Trophoblast cell (in vitro differentiated cells and primary cell): ENCODE data around the gene GRB10.

ENCODE experiments used
- DNase-seq, 2 donors: peaks; one replicate each; pipeline ENCODE4 v3.0.0-alpha.2; 2016
- H2AFZ ChIP-seq: 2 replicates; pipeline ENCODE4 v1.6.1; 2013; ENCODE audit warnings: low read length, moderate library complexity, mild to moderate bottlenecking; ENCODE audit not compliant: insufficient read depth, poor library complexity
- H2AK5ac ChIP-seq: 2 replicates; pipeline ENCODE4 v1.6.1; 2013; ENCODE audit warnings: mild to moderate bottlenecking, low read length
- H2BK120ac ChIP-seq: 2 replicates; pipeline ENCODE4 v1.6.1; 2013; ENCODE audit warnings: low read length, mild to moderate bottlenecking, moderate library complexity; ENCODE audit not compliant: insufficient read depth, poor library complexity
- H2BK12ac ChIP-seq: 2 replicates; pipeline ENCODE4 v1.6.1; 2013; ENCODE audit warnings: mild to moderate bottlenecking, low read length, moderate library complexity
- H2BK5ac ChIP-seq: 2 replicates; pipeline ENCODE4 v1.6.1; 2013; ENCODE audit warnings: low read length, low read depth, moderate library complexity, mild to moderate bottlenecking; ENCODE audit not compliant: poor library complexity
- H3K14ac ChIP-seq: 2 replicates; pipeline ENCODE4 v1.6.1; 2013; ENCODE audit warnings: mild to moderate bottlenecking, low read length
- H3K18ac ChIP-seq: 2 replicates; pipeline ENCODE4 v1.6.1; 2013; ENCODE audit warnings: mild to moderate bottlenecking, low read length
- H3K23ac ChIP-seq: 2 replicates; pipeline ENCODE4 v1.6.1; 2013; ENCODE audit warnings: low read length
- H3K27ac ChIP-seq: 2 replicates; pipeline ENCODE4 v1.5.1; 2013; ENCODE audit warnings: low read depth, mild to moderate bottlenecking, inconsistent platforms, low read length, moderate library complexity
- H3K27me3 ChIP-seq: 2 replicates; pipeline ENCODE4 v1.6.1; 2013; ENCODE audit warnings: inconsistent platforms, mild to moderate bottlenecking, low read length, moderate library complexity; ENCODE audit not compliant: insufficient read depth
- H3K36me3 ChIP-seq, 2 experiments: 1 replicate in 1 of 2; 2 replicates in 1 of 2; pipeline ENCODE4 v1.6.1; 2013; ENCODE audit warnings: low read length in 2 of 2, mild to moderate bottlenecking in 2 of 2, moderate library complexity in 1 of 2; ENCODE audit not compliant: insufficient read depth in 2 of 2, control insufficient read depth in 1 of 2
- H3K4ac ChIP-seq: 2 replicates; pipeline ENCODE4 v1.6.1; 2013; ENCODE audit warnings: low read depth, mild to moderate bottlenecking, low read length, moderate library complexity
- H3K4me1 ChIP-seq, 2 experiments: 1 replicate in 1 of 2; 2 replicates in 1 of 2; pipeline ENCODE4 v1.6.1; 2013; ENCODE audit warnings: low read length in 2 of 2, mild to moderate bottlenecking in 2 of 2, moderate library complexity in 1 of 2; ENCODE audit not compliant: insufficient read depth in 2 of 2, control insufficient read depth in 1 of 2
- H3K4me2 ChIP-seq: 2 replicates; pipeline ENCODE4 v1.6.1; 2013; ENCODE audit warnings: inconsistent platforms, mild to moderate bottlenecking, low read length, moderate library complexity
- H3K4me3 ChIP-seq: 2 replicates; pipeline ENCODE4 v1.5.1; 2013; ENCODE audit warnings: mild to moderate bottlenecking, low read depth, low read length, inconsistent platforms
- H3K79me1 ChIP-seq: one replicate; pipeline ENCODE4 v1.6.1; 2013; ENCODE audit warnings: low read length
- H3K79me2 ChIP-seq: 2 replicates; pipeline ENCODE4 v1.6.1; 2013; ENCODE audit warnings: low read length, mild to moderate bottlenecking; ENCODE audit not compliant: control insufficient read depth, insufficient read depth, poor library complexity
- H3K9ac ChIP-seq: 2 replicates; pipeline ENCODE4 v1.6.1; 2013; ENCODE audit warnings: mild to moderate bottlenecking, low read length
- H3K9me3 ChIP-seq: 2 replicates; pipeline ENCODE4 v1.6.1; 2013; ENCODE audit warnings: low read depth, mild to moderate bottlenecking, control low read depth, inconsistent platforms, low read length; ENCODE audit not compliant: insufficient read depth
- H4K12ac ChIP-seq: 2 replicates; pipeline ENCODE4 v1.6.1; 2013; ENCODE audit warnings: low read depth, mild to moderate bottlenecking, low read length, moderate library complexity
- H4K8ac ChIP-seq: 2 replicates; pipeline ENCODE4 v1.6.1; 2013; ENCODE audit warnings: low read depth, mild to moderate bottlenecking, low read length, moderate library complexity
- H4K91ac ChIP-seq: one replicate; pipeline ENCODE4 v1.6.1; 2013; ENCODE audit warnings: low read depth, mild to moderate bottlenecking, low read length, moderate library complexity
- WGBS: extraction: QIAGEN DNeasy Blood & Tissue Kit; methylation state at CpG from one replicate; pipeline ENCODE4 v1.1.7; 2013; ENCODE audit warnings: missing lambda C conversion rate; ENCODE audit not compliant: insufficient read length, insufficient coverage; ENCODE audit errors: extremely low coverage; 5-methylcytosine and 5-hydroxymethylcytosine counted together

The GRB10 gene

DNA sequence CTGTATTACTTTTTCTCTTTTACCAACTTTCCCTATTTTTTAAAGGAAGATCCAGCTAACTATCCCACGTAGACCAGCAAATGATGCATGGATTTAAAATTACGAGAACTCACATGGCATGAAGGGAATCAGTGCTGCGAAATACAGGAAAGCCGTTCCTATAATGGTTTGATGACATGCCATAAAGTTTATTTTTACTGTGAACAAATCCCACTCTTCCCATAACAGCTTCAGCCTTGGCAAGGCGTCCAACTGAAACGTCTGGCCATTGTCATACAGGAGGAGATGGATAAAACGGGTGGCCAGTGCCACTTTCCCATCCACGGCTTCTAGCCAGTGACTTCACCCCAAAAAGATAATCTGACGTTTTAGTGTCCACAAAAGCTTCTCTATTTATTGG is 111.3 kb downstream of the GRB10 start:
- Histone ChIP-seq H2BK5ac (no peak overlapping the region), H3K4me1 (no peaks in the 10 kb centered on the region), H4K12ac (no peak overlapping the region), H3K36me3 (peaks cover 15 to 16% of the 10 kb centered on the region in 2 experiments), H3K79me2 (no peaks in the 10 kb centered on the region), H3K23ac (no peak overlapping the region), H3K4me2 (no peak overlapping the region), H2AFZ (no peak overlapping the region), H3K4ac (no peak overlapping the region), H2AK5ac (no peak overlapping the region), H3K79me1 (no peaks in the 10 kb centered on the region), H3K14ac (no peak overlapping the region), H3K27ac (no peak overlapping the region), H2BK120ac (no peak overlapping the region), H4K8ac (no peak overlapping the region), H3K18ac (no peak overlapping the region), H3K9me3 (peaks cover 2% of the 10 kb centered on the region), H4K91ac (no peak overlapping the region), H3K27me3 (no peaks in the 10 kb centered on the region), H3K9ac (no peak overlapping the region), H2BK12ac (no peak overlapping the region), H3K4me3 (no peak overlapping the region)
- DNase-seq = no peak
- whole genome bisulfite sequencing = no CpG with 5 or more reads among the region's 9 CpGs

DNA sequence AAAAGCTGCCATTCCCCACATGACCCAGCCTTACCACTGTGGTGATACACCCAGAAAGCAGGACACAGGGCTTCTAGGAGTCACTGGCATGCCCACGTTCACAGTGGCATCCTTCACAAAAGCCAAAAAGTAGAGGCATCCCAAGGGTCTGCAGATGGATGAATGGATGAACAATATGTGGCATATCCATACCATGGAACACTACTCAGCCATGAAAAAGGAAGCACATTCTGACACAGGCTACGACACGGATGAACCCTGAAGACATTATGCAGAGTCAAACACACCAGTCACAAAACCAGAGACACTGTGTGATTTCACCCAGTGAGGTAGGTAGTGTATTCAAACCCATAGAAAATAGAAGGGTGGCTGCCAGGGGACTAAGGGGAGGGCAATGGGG is 112.8 kb downstream of the GRB10 start:
- no peak for DNase-seq

GRCh38 chr7:50667789-50668226 is 114.9 kb downstream of the GRB10 start:
- WGBS = no CpG with 5 or more reads among the region's 5 CpGs
- no peak for DNase-seq
- H3K9ac ChIP-seq = no peak overlapping the region
- no peaks in the 10 kb centered on the region for H3K27me3 ChIP-seq
- H3K4me2 ChIP-seq = no peak overlapping the region
- no peak overlapping the region for H2AK5ac ChIP-seq
- H3K4me1 ChIP-seq = peaks cover 5 to 9% of the 10 kb centered on the region in 2 experiments
- peaks cover 4% of the 10 kb centered on the region for H3K9me3 ChIP-seq
- H2BK5ac ChIP-seq = no peak overlapping the region
- no peaks in the 10 kb centered on the region for H3K79me2 ChIP-seq
- H3K23ac ChIP-seq = no peak overlapping the region
- no peak overlapping the region for H3K27ac ChIP-seq
- no peaks in the 10 kb centered on the region for H3K79me1 ChIP-seq
- no peak overlapping the region for H3K14ac ChIP-seq
- no peak overlapping the region for H3K18ac ChIP-seq
- H4K91ac ChIP-seq = no peak overlapping the region
- H2BK12ac ChIP-seq = no peak overlapping the region
- H3K4me3 ChIP-seq = no peak overlapping the region
- peaks cover 11 to 14% of the 10 kb centered on the region in 2 experiments for H3K36me3 ChIP-seq
- H2AFZ ChIP-seq = no peak overlapping the region
- no peak overlapping the region for H4K12ac ChIP-seq
- H2BK120ac ChIP-seq = no peak overlapping the region
- no peak overlapping the region for H3K4ac ChIP-seq
- no peak overlapping the region for H4K8ac ChIP-seq

More for the DNA sequence above, 112.8 kb downstream of the GRB10 start:
- H3K4ac ChIP-seq = no peak overlapping the region
- H3K9ac ChIP-seq = no peak overlapping the region
- no peak overlapping the region for H3K4me2 ChIP-seq
- H2BK120ac ChIP-seq = no peak overlapping the region
- no peak overlapping the region for H3K4me3 ChIP-seq
- H3K27ac ChIP-seq = no peak overlapping the region
- peaks cover 0 to 3% of the 10 kb centered on the region in 2 experiments for H3K4me1 ChIP-seq
- no peak overlapping the region for H4K91ac ChIP-seq
- no peaks in the 10 kb centered on the region for H3K79me1 ChIP-seq
- H3K36me3 ChIP-seq = peaks cover 14 to 16% of the 10 kb centered on the region in 2 experiments
- no CpG with 5 or more reads among the region's 3 CpGs for WGBS
- H3K9me3 ChIP-seq = peaks cover 4% of the 10 kb centered on the region
- H3K79me2 ChIP-seq = no peaks in the 10 kb centered on the region
- no peak overlapping the region for H2AFZ ChIP-seq
- H3K14ac ChIP-seq = no peak overlapping the region
- no peak overlapping the region for H3K23ac ChIP-seq
- no peak overlapping the region for H2BK5ac ChIP-seq
- H4K8ac ChIP-seq = no peak overlapping the region
- H4K12ac ChIP-seq = no peak overlapping the region
- H2BK12ac ChIP-seq = no peak overlapping the region
- H3K27me3 ChIP-seq = no peaks in the 10 kb centered on the region
- no peak overlapping the region for H2AK5ac ChIP-seq
- H3K18ac ChIP-seq = no peak overlapping the region

DNA sequence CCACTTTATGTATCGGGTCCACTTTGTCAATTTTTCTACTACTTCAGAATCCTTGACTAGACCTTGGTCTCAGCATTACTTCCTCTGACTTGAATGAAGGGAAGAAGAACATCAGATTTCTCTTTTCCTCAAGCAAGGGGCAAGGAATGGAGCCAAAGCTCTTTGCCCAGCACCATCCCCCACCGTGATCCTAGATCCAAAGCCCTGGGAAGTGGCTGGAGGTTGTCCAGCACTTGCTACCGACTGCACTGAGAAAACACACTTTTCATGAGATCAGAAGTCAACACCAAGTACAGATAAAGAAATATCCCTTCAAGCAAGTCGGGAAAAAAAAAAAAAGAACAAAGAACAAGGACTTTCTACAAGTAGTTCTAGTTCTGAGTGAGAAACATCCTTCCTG is 115.4 kb downstream of the GRB10 start:
- Histone ChIP-seq H2BK120ac (no peak overlapping the region), H4K91ac (no peak overlapping the region), H3K14ac (no peak overlapping the region), H3K4me2 (no peak overlapping the region), H2AFZ (no peak overlapping the region), H2BK12ac (no peak overlapping the region), H3K27me3 (no peaks in the 10 kb centered on the region), H3K18ac (no peak overlapping the region), H3K4ac (no peak overlapping the region), H2AK5ac (no peak overlapping the region), H4K8ac (no peak overlapping the region), H3K9ac (no peak overlapping the region), H3K79me1 (no peaks in the 10 kb centered on the region), H3K4me3 (no peak overlapping the region), H3K23ac (no peak overlapping the region), H4K12ac (no peak overlapping the region), H3K4me1 (peaks cover 5 to 9% of the 10 kb centered on the region in 2 experiments), H3K27ac (no peak overlapping the region), H3K36me3 (peaks cover 8 to 14% of the 10 kb centered on the region in 2 experiments), H3K9me3 (peaks cover 4% of the 10 kb centered on the region), H3K79me2 (no peaks in the 10 kb centered on the region), H2BK5ac (no peak overlapping the region)
- no CpG with 5 or more reads among the region's 4 CpGs for WGBS
- DNase-seq = no peak
